ENCODE results near the gene MYO9A. TPM values are rescaled to one million over a fixed set of nuclear protein-coding genes. Genes with fewer than 3 reads are reported as not detected.

MYO9A gene
- polyA plus RNA-seq, 3 donors, result 3.9 to 6.6 (median 5.0) TPM

DNA sequence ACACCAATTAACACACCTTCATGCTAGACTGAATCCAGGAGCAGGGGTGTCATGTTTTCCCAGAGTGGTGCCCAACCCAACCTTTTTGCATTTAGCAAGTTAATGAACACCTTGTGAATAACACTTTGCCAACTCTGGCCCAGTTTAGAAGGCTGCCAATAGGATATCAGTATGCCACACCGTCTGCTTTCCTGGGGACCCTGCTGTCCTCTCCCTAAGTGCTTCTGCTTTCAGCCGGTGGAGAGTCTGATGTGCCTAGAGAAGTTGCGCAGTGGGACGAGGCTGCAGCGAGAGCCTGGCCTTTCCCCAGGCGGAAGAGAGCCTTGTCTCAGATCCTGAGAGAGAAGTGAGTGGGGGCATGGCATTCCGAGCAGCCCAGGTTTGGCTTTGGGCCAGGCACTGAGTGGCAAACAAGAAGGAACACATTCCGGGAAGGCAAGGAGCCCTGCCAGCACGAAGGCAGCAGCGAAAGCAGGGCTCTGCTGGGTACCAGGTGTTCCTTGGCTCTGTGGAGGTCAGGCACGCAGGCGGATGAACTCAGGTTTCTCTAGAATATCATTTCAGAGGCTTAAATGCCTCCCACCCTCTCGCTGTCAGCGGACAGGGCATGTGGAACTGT is 37.2 kb upstream of the MYO9A start:
- Mint-ChIP-seq H3K4me3 (peak overlapping the region; percentile 81 to 92), H3K4me1 (peaks cover 23% of the 10 kb centered on the region), H3K36me3 (no peaks in the 10 kb centered on the region), H3K9me3 (no peaks in the 10 kb centered on the region), H3K27me3 (ENCODE audit: low read depth in 3 of 3) (peaks cover 3 to 8% (median 3%) of the 10 kb centered on the region in 3 donors), H3K27ac (no peak overlapping the region)
- no peak overlapping the region for H3K27ac ChIP-seq (ENCODE audit: low read depth in 1 of 2, low read length in 2 of 2)
- no peak overlapping the region for H3K9ac ChIP-seq (ENCODE audit: insufficient read depth, low read length, poor library complexity, severe bottlenecking)
- no peaks in the 10 kb centered on the region for H3K9me3 ChIP-seq (replicated peaks in 1 of 2; ENCODE audit: control insufficient read depth in 1 of 2, insufficient read depth in 1 of 2, low read length in 2 of 2)
- H3K4me3 ChIP-seq (replicated peaks in 1 of 3; ENCODE audit: low read depth in 2 of 3, low read length in 3 of 3), result peak overlapping the region in 1 of 3 experiments; percentile 74
- H3K79me2 ChIP-seq (ENCODE audit: insufficient read depth, low read length), result no peaks in the 10 kb centered on the region
- H3K27me3 ChIP-seq (ENCODE audit: control insufficient read depth in 2 of 2, insufficient read depth in 2 of 2, low read length in 2 of 2), result no peaks in the 10 kb centered on the region
- H3K4me2 ChIP-seq (replicated peaks; ENCODE audit: extremely low read depth, low read length, poor library complexity, severe bottlenecking), result peak overlapping the region; percentile 79
- 72% methylated on average over 10 of the region's 14 CpGs for WGBS (ENCODE audit: insufficient coverage)
- DNase-seq, result no peak
- TF ChIP-seq CTCF (IDR thresholded peaks at IDR 0.05), result no peak
- no peaks in the 10 kb centered on the region for H3K36me3 ChIP-seq (replicated peaks in 1 of 2; ENCODE audit: control insufficient read depth in 1 of 2, insufficient read depth in 2 of 2, low read length in 2 of 2)
- peak overlapping the region; percentile 83 for H2AFZ ChIP-seq (ENCODE audit: insufficient read depth, low read depth, low read length, poor library complexity, severe bottlenecking)
- intact Hi-C loops (cut with micrococcal nuclease), result loop anchor here (2.0 to 10.0 kb wide), 3 partner anchors 373 to 412 kb away; no protein-coding TSS in a partner anchor
- H4K20me1 ChIP-seq (ENCODE audit: insufficient read depth, low read length), result no peaks in the 10 kb centered on the region
- peaks cover 20 to 23% of the 10 kb centered on the region in 2 donors for H3K4me1 ChIP-seq (ENCODE audit: control insufficient read depth in 1 of 2, insufficient read depth in 2 of 2, low read length in 2 of 2)

DNA sequence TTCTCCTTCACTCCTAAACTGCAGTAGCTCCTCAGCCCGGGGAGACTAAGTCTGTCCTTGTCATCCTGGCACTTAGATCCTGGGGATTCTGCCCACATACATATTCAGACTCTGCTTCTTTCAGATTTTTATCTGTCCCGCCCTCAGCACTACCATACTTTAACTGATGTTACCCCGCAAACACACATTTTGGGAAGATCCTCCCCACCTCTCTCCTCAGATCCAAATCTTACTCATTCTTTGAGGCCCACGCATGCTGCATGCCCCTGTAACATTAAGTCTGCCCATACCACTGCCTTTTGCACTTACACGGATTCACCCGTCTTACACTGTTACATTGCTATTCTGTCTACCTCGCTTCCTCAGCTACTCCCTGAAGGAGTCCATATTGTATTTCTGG is 36.4 kb upstream of the MYO9A start:
- H3K9me3 Mint-ChIP-seq, result no peaks in the 10 kb centered on the region
- no peak overlapping the region for H3K4me3 ChIP-seq (replicated peaks in 1 of 3; ENCODE audit: low read depth in 2 of 3, low read length in 3 of 3)
- no peaks in the 10 kb centered on the region for H3K36me3 ChIP-seq (replicated peaks in 1 of 2; ENCODE audit: control insufficient read depth in 1 of 2, insufficient read depth in 2 of 2, low read length in 2 of 2)
- H3K27me3 Mint-ChIP-seq (ENCODE audit: low read depth in 3 of 3), result peaks cover 1 to 8% (median 3%) of the 10 kb centered on the region in 3 donors
- no peaks in the 10 kb centered on the region for H3K9me3 ChIP-seq (replicated peaks in 1 of 2; ENCODE audit: control insufficient read depth in 1 of 2, insufficient read depth in 1 of 2, low read length in 2 of 2)
- no peak for TF ChIP-seq CTCF (IDR thresholded peaks at IDR 0.05)
- H3K4me3 Mint-ChIP-seq, result no peak overlapping the region
- H3K27me3 ChIP-seq (ENCODE audit: control insufficient read depth in 2 of 2, insufficient read depth in 2 of 2, low read length in 2 of 2), result no peaks in the 10 kb centered on the region
- no peak overlapping the region for H3K4me2 ChIP-seq (replicated peaks; ENCODE audit: extremely low read depth, low read length, poor library complexity, severe bottlenecking)
- H3K4me1 ChIP-seq (ENCODE audit: control insufficient read depth in 1 of 2, insufficient read depth in 2 of 2, low read length in 2 of 2), result peaks cover 20 to 23% of the 10 kb centered on the region in 2 donors
- intact Hi-C loops (cut with micrococcal nuclease), result loop anchor here (2.0 to 10.0 kb wide), 2 partner anchors 410 to 412 kb away; no protein-coding TSS in a partner anchor
- no peaks in the 10 kb centered on the region for H3K36me3 Mint-ChIP-seq
- H3K27ac ChIP-seq (ENCODE audit: low read depth in 1 of 2, low read length in 2 of 2), result no peak overlapping the region
- H2AFZ ChIP-seq (ENCODE audit: insufficient read depth, low read depth, low read length, poor library complexity, severe bottlenecking), result no peak overlapping the region
- no peaks in the 10 kb centered on the region for H4K20me1 ChIP-seq (ENCODE audit: insufficient read depth, low read length)
- H3K27ac Mint-ChIP-seq, result peak overlapping the region in 1 of 7 donors; percentile 1
- H3K4me1 Mint-ChIP-seq, result peaks cover 23% of the 10 kb centered on the region
- no peak overlapping the region for H3K9ac ChIP-seq (ENCODE audit: insufficient read depth, low read length, poor library complexity, severe bottlenecking)
- no peaks in the 10 kb centered on the region for H3K79me2 ChIP-seq (ENCODE audit: insufficient read depth, low read length)
- WGBS (ENCODE audit: insufficient coverage), result 96% methylated on average over 5 of the region's 7 CpGs
- no peak for DNase-seq
